Mesendoderm (in vitro differentiated cells): ENCODE data around the gene TUBB.

ENCODE experiments used
- DNase-seq: peaks from one replicate; pipeline ENCODE4 v3.0.0; 2013
- H2AK5ac ChIP-seq: 2 replicates; pipeline ENCODE4 v1.6.1; 2013; ENCODE audit warnings: low read length, inconsistent platforms
- H2BK120ac ChIP-seq: 2 replicates; pipeline ENCODE4 v1.6.1; 2013; ENCODE audit warnings: low read depth, mild to moderate bottlenecking, low read length, moderate library complexity, mixed read lengths
- H2BK15ac ChIP-seq: replicated peaks from 2 replicates; pipeline ENCODE4 v1.6.1; 2013; ENCODE audit warnings: low read depth, mild to moderate bottlenecking, moderate library complexity
- H2BK5ac ChIP-seq: 2 replicates; pipeline ENCODE4 v1.6.1; 2013; ENCODE audit warnings: low read length, inconsistent platforms
- H3K18ac ChIP-seq: 2 replicates; pipeline ENCODE4 v1.6.1; 2013; ENCODE audit warnings: mild to moderate bottlenecking, low read length, mixed read lengths
- H3K23ac ChIP-seq: one replicate; pipeline ENCODE4 v1.6.1; 2013; ENCODE audit warnings: low read length
- H3K27ac ChIP-seq: 2 replicates; pipeline ENCODE4 v1.5.1; 2013; ENCODE audit warnings: low read depth, mild to moderate bottlenecking, inconsistent platforms, low read length, moderate library complexity
- H3K27me3 ChIP-seq: 2 replicates; pipeline ENCODE4 v1.6.1; 2013; ENCODE audit warnings: low read length, control low read depth, mild to moderate bottlenecking, inconsistent platforms; ENCODE audit not compliant: insufficient read depth, poor library complexity
- H3K36me3 ChIP-seq: 2 replicates; pipeline ENCODE4 v1.6.1; 2013; ENCODE audit warnings: low read length, inconsistent platforms; ENCODE audit not compliant: control insufficient read depth, insufficient read depth
- H3K4ac ChIP-seq: one replicate; pipeline ENCODE4 v1.6.1; 2013; ENCODE audit warnings: low read depth, mild to moderate bottlenecking, low read length, moderate library complexity
- H3K4me1 ChIP-seq: 2 replicates; pipeline ENCODE4 v1.6.1; 2013; ENCODE audit warnings: low read depth, low read length, inconsistent platforms; ENCODE audit not compliant: control insufficient read depth
- H3K4me2 ChIP-seq: 2 replicates; pipeline ENCODE4 v1.6.1; 2013; ENCODE audit warnings: low read length
- H3K4me3 ChIP-seq: 2 replicates; pipeline ENCODE4 v1.5.1; 2013; ENCODE audit warnings: mild to moderate bottlenecking, low read length
- H3K56ac ChIP-seq: one replicate; pipeline ENCODE4 v1.6.1; 2013; ENCODE audit warnings: low read length
- H3K79me1 ChIP-seq: 2 replicates; pipeline ENCODE4 v1.6.1; 2013; ENCODE audit warnings: low read length, inconsistent platforms
- H3K79me2 ChIP-seq: 2 replicates; pipeline ENCODE4 v1.6.1; 2013; ENCODE audit warnings: mild to moderate bottlenecking, low read length; ENCODE audit not compliant: control insufficient read depth, insufficient read depth
- H3K9ac ChIP-seq: 2 replicates; pipeline ENCODE4 v1.6.1; 2013; ENCODE audit warnings: low read length, inconsistent platforms
- H4K5ac ChIP-seq: one replicate; pipeline ENCODE4 v1.6.1; 2013; ENCODE audit warnings: low read length
- H4K8ac ChIP-seq: one replicate; pipeline ENCODE4 v1.6.1; 2013; ENCODE audit warnings: low read depth, mild to moderate bottlenecking, control low read depth, low read length, moderate library complexity
- WGBS: extraction: QIAGEN DNeasy Blood & Tissue Kit; methylation state at CpG from one replicate; pipeline ENCODE4 v1.1.7; 2013; ENCODE audit warnings: low lambda C conversion rate, missing lambda C conversion rate; ENCODE audit not compliant: insufficient coverage; ENCODE audit errors: extremely low coverage; 5-methylcytosine and 5-hydroxymethylcytosine counted together

Gene TUBB

DNA sequence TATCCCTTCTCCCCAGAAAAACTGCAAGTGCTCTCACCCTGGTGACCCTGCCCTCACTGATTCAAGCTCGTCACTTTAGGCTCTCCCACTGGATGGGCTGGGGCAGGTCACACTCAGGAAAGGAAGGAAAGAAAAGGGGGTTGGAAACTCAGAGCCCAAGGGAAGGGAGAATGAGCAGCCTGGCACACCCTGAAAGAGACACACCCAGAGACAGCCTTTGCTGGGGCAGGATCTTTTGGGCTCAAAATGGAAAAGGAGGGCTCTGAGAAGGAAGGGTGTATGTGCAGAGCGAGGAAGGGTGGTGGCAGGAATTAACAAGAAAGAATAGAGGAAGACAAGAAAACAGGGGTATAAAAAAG, 36.2 kb upstream of the TUBB start:
- H3K4me3 ChIP-seq, result peak overlapping the region; percentile 7
- H3K4me1 ChIP-seq, result peaks cover 21% of the 10 kb centered on the region

DNA sequence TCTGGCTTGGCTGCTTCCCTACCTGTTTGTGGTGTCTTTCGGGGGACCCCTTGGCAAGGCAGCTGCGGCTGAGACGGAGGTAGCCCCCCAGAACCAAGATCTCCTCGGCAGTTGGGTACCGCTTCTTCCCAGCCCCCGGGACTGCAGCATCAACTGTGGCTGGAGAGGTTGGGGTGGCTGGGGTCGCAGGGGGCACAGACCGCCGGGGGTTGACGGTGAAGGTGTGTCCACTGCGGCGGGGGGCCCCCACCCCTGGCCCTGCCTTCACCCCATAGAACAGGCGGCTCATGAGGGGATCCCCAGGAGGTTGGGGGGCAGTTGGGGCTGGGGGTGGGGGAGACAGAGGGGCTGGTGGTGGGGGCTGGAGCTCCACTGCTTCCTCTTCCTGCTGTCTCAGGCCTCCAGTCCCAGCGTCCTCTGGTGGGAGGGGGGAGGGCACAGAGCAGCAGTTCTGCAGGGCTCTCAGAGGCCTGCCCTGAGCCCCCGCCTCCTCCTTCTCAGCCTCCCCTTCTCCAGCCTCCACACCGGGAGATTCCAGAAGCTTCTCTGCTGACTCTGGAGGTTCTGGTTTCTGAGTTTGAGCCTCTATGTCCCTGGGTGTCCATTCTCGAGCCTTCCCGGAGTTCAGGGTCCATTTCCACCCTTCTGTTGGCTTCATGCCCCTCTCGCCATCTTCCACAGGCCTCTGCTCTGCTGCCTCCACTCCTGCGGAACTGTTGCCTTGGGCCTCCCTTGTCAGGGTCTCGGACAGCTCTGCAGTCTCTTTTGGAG, 35.6 kb upstream of the TUBB start:
- Histone ChIP-seq H3K27me3 (no peaks in the 10 kb centered on the region), H3K79me2 (peaks cover 57% of the 10 kb centered on the region), H3K23ac (no peak overlapping the region), H3K4me2 (peak overlapping the region; percentile 71), H2BK15ac (no peak overlapping the region), H4K5ac (no peak overlapping the region), H2BK120ac (no peak overlapping the region), H2AK5ac (peak overlapping the region; percentile 62), H3K79me1 (peaks cover 29% of the 10 kb centered on the region), H3K56ac (peak overlapping the region; percentile 100), H3K4me1 (peaks cover 21% of the 10 kb centered on the region), H3K9ac (peak overlapping the region; percentile 99), H3K18ac (peak overlapping the region; percentile 43), H3K36me3 (peaks cover 4% of the 10 kb centered on the region), H3K4ac (peak overlapping the region; percentile 50), H2BK5ac (peak overlapping the region; percentile 15), H3K27ac (peak overlapping the region; percentile 34), H3K4me3 (peak overlapping the region; percentile 7), H4K8ac (no peak overlapping the region)
- WGBS, result no CpG with 5 or more reads among the region's 21 CpGs
- peak; percentile 38 for DNase-seq

More for the DNA sequence above, 36.2 kb upstream of the TUBB start:
- DNase-seq, result no peak
- no peak overlapping the region for H3K4ac ChIP-seq
- H3K4me2 ChIP-seq, result peak overlapping the region; percentile 57
- H3K27ac ChIP-seq, result peak overlapping the region; percentile 2
- no peak overlapping the region for H4K8ac ChIP-seq
- H3K79me2 ChIP-seq, result peaks cover 56% of the 10 kb centered on the region
- peak overlapping the region; percentile 77 for H3K56ac ChIP-seq
- H3K27me3 ChIP-seq, result no peaks in the 10 kb centered on the region
- H3K79me1 ChIP-seq, result peaks cover 29% of the 10 kb centered on the region
- peak overlapping the region; percentile 66 for H3K9ac ChIP-seq
- H3K18ac ChIP-seq, result peak overlapping the region; percentile 43
- H2AK5ac ChIP-seq, result no peak overlapping the region
- H3K23ac ChIP-seq, result no peak overlapping the region
- no peak overlapping the region for H2BK120ac ChIP-seq
- H3K36me3 ChIP-seq, result peaks cover 4% of the 10 kb centered on the region
- H4K5ac ChIP-seq, result no peak overlapping the region
- no peak overlapping the region for H2BK5ac ChIP-seq
- WGBS, result no CpG with 5 or more reads among the region's 2 CpGs
- no peak overlapping the region for H2BK15ac ChIP-seq

DNA sequence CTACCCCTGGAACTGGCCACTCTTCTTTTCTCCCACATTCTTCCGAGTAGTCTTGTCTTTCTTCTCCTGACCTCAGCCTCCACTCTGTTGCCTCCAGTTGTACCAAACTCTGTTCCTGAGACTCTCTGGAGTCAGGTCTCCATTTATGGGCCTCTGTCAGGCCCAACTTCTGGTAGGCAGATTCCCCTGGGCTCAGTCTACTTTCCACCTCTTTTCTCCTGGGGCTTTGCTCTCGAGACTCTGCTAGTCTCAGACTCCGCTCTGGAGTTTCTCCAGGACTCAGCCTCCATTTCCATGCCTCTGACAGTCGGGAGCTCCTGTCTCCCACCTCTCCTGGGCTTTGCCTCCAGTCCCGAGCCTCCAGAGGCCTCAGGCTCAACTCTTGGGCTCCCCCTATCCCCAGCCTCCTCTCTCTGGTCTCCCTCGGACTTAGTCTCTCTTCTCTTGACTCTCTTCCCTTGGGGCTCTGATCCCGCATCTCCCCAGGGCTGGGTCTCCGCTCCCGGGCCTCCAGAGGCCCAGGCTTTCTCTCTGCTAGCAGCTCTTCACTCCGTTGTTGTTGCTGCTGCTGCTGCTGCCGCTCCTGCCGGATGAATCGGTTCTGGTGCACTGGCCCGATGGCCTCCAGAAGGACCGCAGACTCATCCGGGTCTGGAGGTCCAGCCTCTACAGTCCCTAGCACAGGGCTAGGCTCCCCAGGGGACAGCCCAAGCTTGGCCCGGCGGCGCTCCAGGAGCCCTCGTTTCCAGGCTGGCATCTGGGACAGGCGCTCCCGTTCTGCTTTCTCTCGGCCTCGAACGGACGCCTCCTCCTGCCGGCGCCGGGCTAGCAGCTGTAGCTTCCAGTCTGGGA, 34.8 kb upstream of the TUBB start:
- peak overlapping the region; percentile 80 for H3K4me3 ChIP-seq
- H3K36me3 ChIP-seq, result peaks cover 4% of the 10 kb centered on the region
- DNase-seq, result peak; percentile 49

DNA sequence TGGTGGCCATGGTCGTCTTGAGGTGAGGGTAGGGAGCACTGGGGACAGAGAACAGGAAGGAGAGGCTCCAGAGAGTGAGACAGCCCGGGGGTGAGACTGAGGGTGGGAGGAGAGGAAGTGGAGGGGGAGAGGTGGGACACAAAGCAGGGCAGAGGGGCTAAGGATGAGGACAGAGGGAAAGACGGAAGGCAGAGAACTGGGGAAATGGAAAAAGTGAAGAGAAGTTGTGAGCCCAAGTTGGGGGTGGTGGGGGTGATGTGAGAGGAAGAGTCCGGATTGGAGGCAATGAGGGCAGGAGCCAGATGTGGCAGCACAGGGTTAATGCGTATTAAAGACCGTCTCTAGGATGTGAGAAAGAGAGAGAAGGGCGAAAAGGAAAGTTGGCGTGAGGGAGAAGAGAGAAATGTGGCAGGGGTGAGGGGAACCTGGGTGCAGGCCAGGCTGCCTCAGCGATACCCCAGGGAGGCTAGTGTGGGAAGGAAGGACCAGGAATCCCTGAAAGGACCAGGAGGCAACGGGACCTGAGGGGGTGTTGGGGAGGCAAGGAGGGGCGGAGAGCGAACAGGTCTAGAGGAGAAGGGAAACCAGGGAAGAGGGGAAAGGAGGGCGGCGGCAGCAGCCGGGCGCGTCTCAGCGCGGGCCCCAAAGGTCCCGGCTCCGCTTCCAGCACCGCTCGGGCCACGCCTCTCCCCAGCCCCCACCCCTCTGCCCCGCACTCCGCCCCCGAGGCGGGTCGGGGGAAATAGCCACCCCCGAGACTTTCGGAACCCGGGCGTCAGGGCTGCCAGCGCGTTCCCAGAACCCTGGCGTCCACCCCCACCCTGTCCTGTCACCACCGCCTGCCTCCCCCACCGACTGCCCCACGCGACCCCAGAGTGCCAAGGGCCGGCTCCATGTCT, 33.9 kb upstream of the TUBB start, which contains the start of gene PPP1R18:
Gene PPP1R18 (minus strand): TSS at position 637 of the 899 bp plus-strand sequence. CDS start 627 bp downstream, at position 10.
- Histone ChIP-seq H3K4me3 (peak within 1 kb of the TSS; percentile 84), H3K27me3 (no peaks in the 10 kb centered on the region), H3K4ac (peak within 1 kb of the TSS; percentile 74), H3K79me2 (peaks cover 48% of the 10 kb centered on the region), H3K56ac (peak within 1 kb of the TSS; percentile 100), H2BK5ac (peak within 1 kb of the TSS; percentile 94), H2BK15ac (no peak within 1 kb of the TSS), H3K4me1 (peaks cover 26% of the 10 kb centered on the region), H4K5ac (no peak within 1 kb of the TSS), H3K9ac (peak within 1 kb of the TSS; percentile 99), H3K79me1 (peaks cover 29% of the 10 kb centered on the region), H4K8ac (no peak within 1 kb of the TSS), H3K4me2 (peak within 1 kb of the TSS; percentile 93), H2AK5ac (peak within 1 kb of the TSS; percentile 88), H3K27ac (peak within 1 kb of the TSS; percentile 87), H3K18ac (peak within 1 kb of the TSS; percentile 63), H2BK120ac (no peak within 1 kb of the TSS), H3K23ac (peak within 1 kb of the TSS; percentile 95), H3K36me3 (peaks cover 4% of the 10 kb centered on the region)
- no CpG with 5 or more reads among the region's 41 CpGs for WGBS
- DNase-seq, result peak; percentile 57

More for the DNA sequence above, 34.8 kb upstream of the TUBB start:
- H2BK5ac ChIP-seq, result peak overlapping the region; percentile 29
- H3K56ac ChIP-seq, result peak overlapping the region; percentile 100
- H4K8ac ChIP-seq, result no peak overlapping the region
- no peak overlapping the region for H2BK15ac ChIP-seq
- H4K5ac ChIP-seq, result no peak overlapping the region
- peak overlapping the region; percentile 88 for H2AK5ac ChIP-seq
- WGBS, result no CpG with 5 or more reads among the region's 29 CpGs
- H3K4me2 ChIP-seq, result peak overlapping the region; percentile 93
- peak overlapping the region; percentile 99 for H3K9ac ChIP-seq
- H3K27me3 ChIP-seq, result no peaks in the 10 kb centered on the region
- H3K27ac ChIP-seq, result peak overlapping the region; percentile 34
- peaks cover 26% of the 10 kb centered on the region for H3K4me1 ChIP-seq
- H3K4ac ChIP-seq, result peak overlapping the region; percentile 50
- peaks cover 29% of the 10 kb centered on the region for H3K79me1 ChIP-seq
- H3K79me2 ChIP-seq, result peaks cover 53% of the 10 kb centered on the region
- H2BK120ac ChIP-seq, result no peak overlapping the region
- H3K18ac ChIP-seq, result peak overlapping the region; percentile 3
- H3K23ac ChIP-seq, result peak overlapping the region; percentile 71
